Measurements from ENCODE around the gene DISP3. TPM values are rescaled to one million over a fixed set of nuclear protein-coding genes. Genes with fewer than 3 reads are reported as not detected.

DISP3 gene
- total and polyA plus RNA-seq, 2 of the 4 experiments (the other 2 are of a cell fraction) = 0.05 TPM; not detected in 1

- 36% methylated on average over 1 of the region's 8 CpGs; no CpG with 5 or more reads in 1 of the 2 experiments for WGBS, 2 experiments (ENCODE audit: extremely low coverage in 2 of 2, insufficient read length in 1 of 2)
- TF ChIP-seq RFX5 (IDR thresholded peaks at IDR 0.05; ENCODE audit: low read depth, low read length) (no peak), RCOR1 (IDR thresholded peaks at IDR 0.05; ENCODE audit: insufficient replicate concordance, low read length) (no peak), MXI1 (IDR thresholded peaks at IDR 0.05; ENCODE audit: borderline replicate concordance, low read depth, low read length) (no peak), SMC3 (IDR thresholded peaks at IDR 0.05; ENCODE audit: low read depth, low read length) (no peak), CHD1 (IDR thresholded peaks at IDR 0.05; ENCODE audit: low read depth, low read length) (no peak)
- TF ChIP-seq, protein P1, sequence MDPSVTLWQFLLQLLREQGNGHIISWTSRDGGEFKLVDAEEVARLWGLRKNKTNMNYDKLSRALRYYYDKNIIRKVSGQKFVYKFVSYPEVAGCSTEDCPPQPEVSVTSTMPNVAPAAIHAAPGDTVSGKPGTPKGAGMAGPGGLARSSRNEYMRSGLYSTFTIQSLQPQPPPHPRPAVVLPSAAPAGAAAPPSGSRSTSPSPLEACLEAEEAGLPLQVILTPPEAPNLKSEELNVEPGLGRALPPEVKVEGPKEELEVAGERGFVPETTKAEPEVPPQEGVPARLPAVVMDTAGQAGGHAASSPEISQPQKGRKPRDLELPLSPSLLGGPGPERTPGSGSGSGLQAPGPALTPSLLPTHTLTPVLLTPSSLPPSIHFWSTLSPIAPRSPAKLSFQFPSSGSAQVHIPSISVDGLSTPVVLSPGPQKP (IDR thresholded peaks at IDR 0.05; ENCODE audit: borderline replicate concordance, low read depth, low read length) = no peak
- TF ChIP-seq, protein P2, sequence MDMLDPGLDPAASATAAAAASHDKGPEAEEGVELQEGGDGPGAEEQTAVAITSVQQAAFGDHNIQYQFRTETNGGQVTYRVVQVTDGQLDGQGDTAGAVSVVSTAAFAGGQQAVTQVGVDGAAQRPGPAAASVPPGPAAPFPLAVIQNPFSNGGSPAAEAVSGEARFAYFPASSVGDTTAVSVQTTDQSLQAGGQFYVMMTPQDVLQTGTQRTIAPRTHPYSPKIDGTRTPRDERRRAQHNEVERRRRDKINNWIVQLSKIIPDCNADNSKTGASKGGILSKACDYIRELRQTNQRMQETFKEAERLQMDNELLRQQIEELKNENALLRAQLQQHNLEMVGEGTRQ (IDR thresholded peaks at IDR 0.05; ENCODE audit: low read depth, low read length) = no peak
- ChIA-PET POLR2A (ENCODE audit: unreplicated experiment) (no interaction called here), CTCF (no interaction called here)
- Histone ChIP-seq H3K9ac (ENCODE audit: low read depth, low read length) (no peak overlapping the region), H3K4me2 (ENCODE audit: low read depth, low read length) (no peak overlapping the region), H4K91ac (ENCODE audit: insufficient read depth, low read depth, low read length) (no peak overlapping the region), H4K5ac (ENCODE audit: low read depth, low read length) (no peak overlapping the region), H3K4me1 (ENCODE audit: control insufficient read depth, insufficient read depth, low read length) (no peaks in the 10 kb centered on the region), H4K8ac (ENCODE audit: low read depth in 2 of 2, low read length in 2 of 2) (no peak overlapping the region), H3K4me3 (ENCODE audit: insufficient read depth, low read depth, low read length) (no peak overlapping the region), H2BK20ac (ENCODE audit: low read depth, low read length) (no peak overlapping the region), H3K79me1 (ENCODE audit: low read depth in 1 of 2, low read length in 2 of 2) (no peaks in the 10 kb centered on the region), H3K9me1 (ENCODE audit: insufficient read depth, low read length) (no peaks in the 10 kb centered on the region), H3K14ac (replicated peaks; ENCODE audit: low read depth, low read length) (no peak overlapping the region), H2AK5ac (ENCODE audit: low read depth, low read length) (no peak overlapping the region), H3K18ac (ENCODE audit: low read depth, low read length) (no peak overlapping the region), H4K20me1 (ENCODE audit: insufficient read depth, low read length) (no peaks in the 10 kb centered on the region), H2AFZ (replicated peaks; ENCODE audit: low read length, poor library complexity) (no peak overlapping the region), H2BK5ac (ENCODE audit: low read depth, low read length, poor library complexity, severe bottlenecking) (no peak overlapping the region), H3K27ac (ENCODE audit: insufficient read depth, low read length) (no peak overlapping the region), H3K23ac (ENCODE audit: low read depth, low read length) (no peak overlapping the region), H3K36me3 (ENCODE audit: control insufficient read depth, insufficient read depth, low read length) (no peaks in the 10 kb centered on the region), H2BK120ac (ENCODE audit: low read depth, low read length) (no peak overlapping the region), H3K4ac (ENCODE audit: low read depth, low read length) (no peak overlapping the region), H3K27me3 (ENCODE audit: control insufficient read depth, insufficient read depth, low read length) (peaks cover 1% of the 10 kb centered on the region; the same call in 1 of the 2 replicates), H2AK9ac (replicated peaks; ENCODE audit: low read depth, low read length, poor library complexity) (no peak overlapping the region), H2BK15ac (ENCODE audit: low read depth, low read length) (no peak overlapping the region), H3K56ac (ENCODE audit: extremely low read depth, insufficient read depth, low read length) (no peak overlapping the region), H3K9me3 (ENCODE audit: control insufficient read depth, insufficient read depth, low read length) (peaks cover 3% of the 10 kb centered on the region; the same call in 1 of the 2 replicates)
- ATAC-seq (ENCODE audit: low read depth) (no peak), DNase-seq (no peak)
- in situ Hi-C loops (cut with MboI; ENCODE audit: low sequenced_read_pairs) = no loop called here
- BruUV-seq (replicated peaks) = no TSS peak
- intact Hi-C loops (cut with micrococcal nuclease) = no loop called here
- dilution Hi-C loops (cut with HindIII; ENCODE audit: low sequenced_read_pairs, unreplicated experiment) = no loop called here
Measured at GRCh38 chr1:11496551-11497080, 17.7 kb downstream of the DISP3 start.

Data from IMR-90 (cell line).